Skeletal muscle satellite cell (primary cell): ENCODE data around the gene TIPRL.
"Not testable (repeated sequence)": the region's sequence is repeated elsewhere in the genome, so short reads cannot be mapped to it uniquely, and the experiment has no call there.

ENCODE experiments used
- H3K27me3 ChIP-seq: 2 replicates; pipeline ENCODE4 v1.7.0; 2013; ENCODE audit warnings: low read length; ENCODE audit not compliant: control insufficient read depth, insufficient read depth
- H3K36me3 ChIP-seq: 2 replicates; pipeline ENCODE4 v1.7.0; 2013; ENCODE audit warnings: mild to moderate bottlenecking, control low read depth, low read length; ENCODE audit not compliant: insufficient read depth
- H3K4me1 ChIP-seq: 2 replicates; pipeline ENCODE4 v1.7.0; 2013; ENCODE audit warnings: low read length; ENCODE audit not compliant: control insufficient read depth, insufficient read depth
- H3K4me2 ChIP-seq: 2 replicates; pipeline ENCODE4 v1.7.0; 2013; ENCODE audit warnings: mild to moderate bottlenecking, low read length
- H3K4me3 ChIP-seq: 2 replicates; pipeline ENCODE4 v1.7.0; 2013; ENCODE audit warnings: low read length
- H3K9ac ChIP-seq: 2 replicates; pipeline ENCODE4 v1.7.0; 2013; ENCODE audit warnings: mild to moderate bottlenecking, low read depth, low read length, moderate library complexity
- H3K9me3 ChIP-seq: replicated peaks from 2 replicates; pipeline ENCODE4 v1.7.0; 2013; ENCODE audit warnings: mild to moderate bottlenecking, control low read depth, low read length

The TIPRL gene

GRCh38 chr1:168161459-168161858, 17.3 kb upstream of the TIPRL start:
- Histone ChIP-seq H3K9ac (no peak overlapping the region), H3K4me2 (no peak overlapping the region), H3K27me3 (no peaks in the 10 kb centered on the region), H3K4me3 (no peak overlapping the region), H3K36me3 (no peaks in the 10 kb centered on the region), H3K9me3 (no peaks in the 10 kb centered on the region), H3K4me1 (no peaks in the 10 kb centered on the region)

GRCh38 chr1:168163670-168164069, 15.1 kb upstream of the TIPRL start:
- Histone ChIP-seq H3K27me3 (no peaks in the 10 kb centered on the region), H3K4me1 (no peaks in the 10 kb centered on the region), H3K9ac (no peak overlapping the region), H3K36me3 (no peaks in the 10 kb centered on the region), H3K4me2 (no peak overlapping the region), H3K4me3 (no peak overlapping the region), H3K9me3 (no peaks in the 10 kb centered on the region)

- no peaks in the 10 kb centered on the region for H3K9me3 ChIP-seq
- H3K36me3 ChIP-seq, result no peaks in the 10 kb centered on the region
- H3K4me1 ChIP-seq, result no peaks in the 10 kb centered on the region
- no peak overlapping the region for H3K9ac ChIP-seq
- no peaks in the 10 kb centered on the region for H3K27me3 ChIP-seq
- H3K4me3 ChIP-seq, result no peak overlapping the region
- H3K4me2 ChIP-seq, result no peak overlapping the region
Measured at GRCh38 chr1:168164771-168165170, 14.0 kb upstream of the TIPRL start.

- no peaks in the 10 kb centered on the region for H3K27me3 ChIP-seq
- no peaks in the 10 kb centered on the region for H3K9me3 ChIP-seq
Measured at GRCh38 chr1:168167806-168168205, 11.0 kb upstream of the TIPRL start.

GRCh38 chr1:168170564-168171508, 7.9 kb upstream of the TIPRL start:
- Histone ChIP-seq H3K9ac (no peak overlapping the region), H3K36me3 (no peaks in the 10 kb centered on the region), H3K4me1 (no peaks in the 10 kb centered on the region), H3K4me3 (no peak overlapping the region), H3K4me2 (no peak overlapping the region), H3K9me3 (no peaks in the 10 kb centered on the region), H3K27me3 (no peaks in the 10 kb centered on the region)

More at GRCh38 chr1:168167806-168168205, 11.0 kb upstream of the TIPRL start:
- H3K4me3 ChIP-seq, result no peak overlapping the region
- H3K36me3 ChIP-seq, result no peaks in the 10 kb centered on the region
- no peak overlapping the region for H3K9ac ChIP-seq
- no peak overlapping the region for H3K4me2 ChIP-seq
- no peaks in the 10 kb centered on the region for H3K4me1 ChIP-seq

GRCh38 chr1:168172250-168172915, 6.4 kb upstream of the TIPRL start:
- no peaks in the 10 kb centered on the region for H3K9me3 ChIP-seq

GRCh38 chr1:168178227-168178637, 530 bp upstream of the TIPRL start:
- peak overlapping the region; percentile 48 for H3K9ac ChIP-seq
- H3K4me1 ChIP-seq, result no peaks in the 10 kb centered on the region
- no peaks in the 10 kb centered on the region for H3K27me3 ChIP-seq
- H3K36me3 ChIP-seq, result no peaks in the 10 kb centered on the region
- peak overlapping the region; percentile 93 for H3K4me2 ChIP-seq
- peak overlapping the region; percentile 95 for H3K4me3 ChIP-seq
- no peaks in the 10 kb centered on the region for H3K9me3 ChIP-seq

More at GRCh38 chr1:168172250-168172915, 6.4 kb upstream of the TIPRL start:
- H3K4me3 ChIP-seq, result no peak overlapping the region
- no peaks in the 10 kb centered on the region for H3K27me3 ChIP-seq
- no peak overlapping the region for H3K9ac ChIP-seq
- H3K4me2 ChIP-seq, result no peak overlapping the region
- no peaks in the 10 kb centered on the region for H3K4me1 ChIP-seq
- no peaks in the 10 kb centered on the region for H3K36me3 ChIP-seq

GRCh38 chr1:168179438-168180147, 831 bp downstream of the TIPRL start:
- no peaks in the 10 kb centered on the region for H3K9me3 ChIP-seq
- H3K4me3 ChIP-seq, result peak overlapping the region; percentile 95
- peak overlapping the region; percentile 94 for H3K9ac ChIP-seq
- peak overlapping the region; percentile 93 for H3K4me2 ChIP-seq
- no peaks in the 10 kb centered on the region for H3K4me1 ChIP-seq
- no peaks in the 10 kb centered on the region for H3K27me3 ChIP-seq
- H3K36me3 ChIP-seq, result peaks cover under 1% of the 10 kb centered on the region

- Histone ChIP-seq H3K9ac (peak overlapping the region; percentile 94), H3K4me1 (no peaks in the 10 kb centered on the region), H3K4me3 (peak overlapping the region; percentile 95), H3K36me3 (peaks cover 4% of the 10 kb centered on the region), H3K4me2 (peak overlapping the region; percentile 93), H3K9me3 (no peaks in the 10 kb centered on the region), H3K27me3 (no peaks in the 10 kb centered on the region)
Measured at GRCh38 chr1:168180148-168180524, 1.4 kb downstream of the TIPRL start.

GRCh38 chr1:168181063-168181720, 2.4 kb downstream of the TIPRL start:
- H3K4me1 ChIP-seq, H3K9ac ChIP-seq, H3K9me3 ChIP-seq, H3K36me3 ChIP-seq, H3K4me3 ChIP-seq, H3K27me3 ChIP-seq, H3K4me2 ChIP-seq: not testable (repeated sequence)

GRCh38 chr1:168187177-168187576, 8.4 kb downstream of the TIPRL start:
- no peaks in the 10 kb centered on the region for H3K27me3 ChIP-seq
- H3K4me1 ChIP-seq, result no peaks in the 10 kb centered on the region
- no peak overlapping the region for H3K4me2 ChIP-seq
- H3K4me3 ChIP-seq, result no peak overlapping the region
- no peak overlapping the region for H3K9ac ChIP-seq
- no peaks in the 10 kb centered on the region for H3K9me3 ChIP-seq
- H3K36me3 ChIP-seq, result peaks cover 20% of the 10 kb centered on the region
